ENCODE results near the gene NFE2L2. TPM values are rescaled to one million over a fixed set of nuclear protein-coding genes. Genes with fewer than 3 reads are reported as not detected.

The NFE2L2 gene
- total RNA-seq, 2 donors from 2014 or later: 98.6 to 126 TPM

DNA sequence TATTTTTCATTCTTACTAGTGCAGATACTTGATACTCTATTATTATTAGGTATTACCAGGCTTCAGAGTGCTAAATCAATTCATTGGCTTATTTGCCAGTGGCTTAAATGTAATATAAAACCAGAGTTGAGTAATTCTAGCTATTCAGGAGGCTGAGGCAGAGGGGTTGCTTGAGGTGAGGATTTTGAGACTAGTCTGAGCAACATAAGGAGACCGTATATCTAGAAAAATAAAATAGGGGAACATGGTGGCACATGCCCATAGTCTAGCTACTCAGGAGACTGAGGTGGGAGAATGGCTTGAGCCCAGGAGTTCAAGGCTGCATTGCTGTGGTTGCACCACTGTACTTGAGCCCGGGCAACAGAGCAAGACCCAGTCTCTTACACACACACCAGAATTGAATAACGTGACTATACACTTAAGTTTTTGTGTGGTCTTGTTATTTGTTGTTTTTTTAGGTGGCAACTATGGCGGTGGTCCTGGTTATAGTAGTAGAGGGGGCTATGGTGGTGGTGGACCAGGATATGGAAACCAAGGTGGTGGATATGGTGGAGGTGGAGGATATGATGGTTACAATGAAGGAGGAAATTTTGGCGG lies 47.2 kb downstream of the NFE2L2 start:
- WGBS: 86% methylated on average over 5 of the region's 5 CpGs
- H3K4me1 ChIP-seq (replicated peaks): peaks cover 12% of the 10 kb centered on the region

DNA sequence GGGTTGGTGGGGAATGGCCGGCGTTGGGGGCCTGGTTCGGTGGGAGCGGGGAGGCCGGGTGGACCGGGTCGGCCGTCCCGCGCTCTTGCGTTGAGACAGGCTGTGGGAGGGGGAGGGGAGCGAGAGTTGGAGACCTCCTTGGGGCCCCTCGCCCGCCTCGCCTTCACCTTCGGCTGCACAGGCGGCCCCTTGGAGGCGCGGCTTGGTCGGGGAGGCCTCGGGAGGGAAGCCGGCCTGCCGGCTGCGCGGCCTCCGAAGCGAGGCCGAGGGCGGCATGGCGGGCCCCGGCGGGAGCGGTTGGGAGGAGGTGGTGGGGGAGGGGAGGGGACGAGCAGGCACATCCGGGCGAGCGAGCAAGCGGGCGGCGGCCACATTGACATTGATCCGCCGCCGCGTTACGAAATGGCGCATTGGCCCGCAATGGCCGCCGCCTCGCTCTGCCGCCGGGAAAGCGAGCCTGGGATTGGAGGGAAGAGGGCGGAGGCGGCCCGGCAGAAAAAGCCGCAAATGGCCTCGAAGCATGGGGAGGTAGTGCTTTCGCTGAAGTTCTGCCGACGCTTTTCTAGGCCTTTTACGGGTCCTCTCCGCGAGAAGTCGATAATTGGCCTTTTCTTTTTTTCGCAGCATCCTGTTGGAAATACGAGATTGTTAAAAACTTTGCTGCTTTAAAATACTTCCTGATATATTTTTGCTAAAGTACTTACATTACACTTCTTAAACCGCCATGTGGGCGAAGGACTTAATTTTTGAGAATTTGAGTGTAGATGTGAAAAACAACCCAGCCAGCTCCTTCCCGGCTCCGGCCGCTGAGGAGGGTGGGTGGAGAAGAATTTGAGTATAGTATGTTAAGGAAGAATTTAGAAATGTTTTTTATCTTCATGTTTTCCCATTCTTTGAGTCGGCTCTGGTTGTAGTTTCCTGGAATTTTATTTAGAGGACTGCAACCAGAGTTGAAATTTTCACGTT lies 51.4 kb downstream of the NFE2L2 start:
- under 1% methylated on average over 74 of the region's 74 CpGs for WGBS
- peaks cover 12% of the 10 kb centered on the region for H3K4me1 ChIP-seq (replicated peaks)

More for the DNA sequence above, 47.2 kb downstream of the NFE2L2 start:
- Histone ChIP-seq H3K36me3 (peaks cover 3 to 10% of the 10 kb centered on the region in 2 donors), H3K4me3 (no peak overlapping the region), H3K27me3 (replicated peaks; ENCODE audit: insufficient read depth) (no peaks in the 10 kb centered on the region), H3K27ac (no peak overlapping the region), H3K9me3 (no peaks in the 10 kb centered on the region)
- TF ChIP-seq, protein P1, sequence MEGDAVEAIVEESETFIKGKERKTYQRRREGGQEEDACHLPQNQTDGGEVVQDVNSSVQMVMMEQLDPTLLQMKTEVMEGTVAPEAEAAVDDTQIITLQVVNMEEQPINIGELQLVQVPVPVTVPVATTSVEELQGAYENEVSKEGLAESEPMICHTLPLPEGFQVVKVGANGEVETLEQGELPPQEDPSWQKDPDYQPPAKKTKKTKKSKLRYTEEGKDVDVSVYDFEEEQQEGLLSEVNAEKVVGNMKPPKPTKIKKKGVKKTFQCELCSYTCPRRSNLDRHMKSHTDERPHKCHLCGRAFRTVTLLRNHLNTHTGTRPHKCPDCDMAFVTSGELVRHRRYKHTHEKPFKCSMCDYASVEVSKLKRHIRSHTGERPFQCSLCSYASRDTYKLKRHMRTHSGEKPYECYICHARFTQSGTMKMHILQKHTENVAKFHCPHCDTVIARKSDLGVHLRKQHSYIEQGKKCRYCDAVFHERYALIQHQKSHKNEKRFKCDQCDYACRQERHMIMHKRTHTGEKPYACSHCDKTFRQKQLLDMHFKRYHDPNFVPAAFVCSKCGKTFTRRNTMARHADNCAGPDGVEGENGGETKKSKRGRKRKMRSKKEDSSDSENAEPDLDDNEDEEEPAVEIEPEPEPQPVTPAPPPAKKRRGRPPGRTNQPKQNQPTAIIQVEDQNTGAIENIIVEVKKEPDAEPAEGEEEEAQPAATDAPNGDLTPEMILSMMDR (IDR thresholded peaks at IDR 0.05): no peak
- TF ChIP-seq POLR2A (IDR thresholded peaks at IDR 0.05): no peak
- no peak for TF ChIP-seq POLR2AphosphoS5 (IDR thresholded peaks at IDR 0.05)
- intact Hi-C loops (cut with DNase I): no loop called here
- no peak for DNase-seq (ENCODE audit: low spot score)

DNA sequence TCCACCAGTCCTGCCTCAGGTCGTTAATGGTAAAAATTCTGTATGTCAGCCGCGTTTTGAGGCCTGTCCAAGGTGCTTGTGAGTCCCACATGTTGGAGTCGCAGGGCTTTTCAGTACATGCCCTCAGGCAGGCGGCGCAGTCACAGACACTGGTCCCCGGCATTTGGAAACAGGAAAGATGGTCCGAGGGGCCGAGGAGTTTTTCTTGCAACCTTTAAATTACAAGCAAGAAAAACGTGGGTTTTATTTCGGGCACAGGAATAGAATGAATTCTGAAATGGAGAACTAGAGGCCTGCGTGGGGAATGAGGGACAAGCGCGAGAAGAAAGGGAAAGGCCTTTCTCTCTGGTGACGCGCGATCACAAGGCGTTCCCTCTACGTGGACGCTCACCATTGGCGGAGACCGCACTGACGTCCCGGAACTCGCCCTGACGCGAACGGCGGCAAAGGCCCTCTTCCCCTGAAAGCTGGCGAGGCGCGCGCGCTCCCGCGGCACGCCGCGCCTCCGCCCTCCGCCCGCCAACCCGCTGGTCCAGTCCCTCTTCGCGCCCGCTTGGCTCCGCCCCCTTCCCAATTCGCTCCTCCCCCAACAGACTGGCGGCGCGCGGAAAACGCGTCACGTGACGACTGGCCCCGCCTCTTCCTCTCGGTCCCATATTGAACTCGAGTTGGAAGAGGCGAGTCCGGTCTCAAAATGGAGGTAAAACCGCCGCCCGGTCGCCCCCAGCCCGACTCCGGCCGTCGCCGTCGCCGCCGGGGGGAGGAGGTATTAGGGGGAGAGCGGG lies 52.2 kb downstream of the NFE2L2 start, which contains the start of gene HNRNPA3:
TSS of gene HNRNPA3 (plus strand) at position 689 of the 785 bp plus-strand sequence. CDS start at position 695, 6 bp downstream.
- Histone ChIP-seq H3K4me1 (replicated peaks) (peaks cover 9% of the 10 kb centered on the region), H3K4me3 (peak within 1 kb of the TSS; percentile 78 to 85)
- intact Hi-C loops (cut with DNase I): loop anchor here (1.0 to 5.0 kb wide), 3 partner anchors 47 to 120 kb away; no protein-coding TSS in a partner anchor

More for the DNA sequence above, 51.4 kb downstream of the NFE2L2 start:
- H3K36me3 ChIP-seq: peaks cover 2 to 5% of the 10 kb centered on the region in 2 donors
- H3K4me3 ChIP-seq: peak overlapping the region; percentile 78 to 85
- H3K27me3 ChIP-seq (replicated peaks; ENCODE audit: insufficient read depth): no peaks in the 10 kb centered on the region
- intact Hi-C loops (cut with DNase I): loop anchor here (1.0 to 5.0 kb wide), 3 partner anchors 48 to 119 kb away; no protein-coding TSS in a partner anchor
- no peaks in the 10 kb centered on the region for H3K9me3 ChIP-seq
- H3K27ac ChIP-seq: peak overlapping the region; percentile 99
- TF ChIP-seq POLR2A (IDR thresholded peaks at IDR 0.05) (peak; percentile 50), POLR2AphosphoS5 (IDR thresholded peaks at IDR 0.05) (peak; percentile 59)
- TF ChIP-seq, protein P1 (IDR thresholded peaks at IDR 0.05): peak in 2 of 4 experiments; percentile 10 to 31
- peak; percentile 91 for DNase-seq (ENCODE audit: low spot score)

DNA sequence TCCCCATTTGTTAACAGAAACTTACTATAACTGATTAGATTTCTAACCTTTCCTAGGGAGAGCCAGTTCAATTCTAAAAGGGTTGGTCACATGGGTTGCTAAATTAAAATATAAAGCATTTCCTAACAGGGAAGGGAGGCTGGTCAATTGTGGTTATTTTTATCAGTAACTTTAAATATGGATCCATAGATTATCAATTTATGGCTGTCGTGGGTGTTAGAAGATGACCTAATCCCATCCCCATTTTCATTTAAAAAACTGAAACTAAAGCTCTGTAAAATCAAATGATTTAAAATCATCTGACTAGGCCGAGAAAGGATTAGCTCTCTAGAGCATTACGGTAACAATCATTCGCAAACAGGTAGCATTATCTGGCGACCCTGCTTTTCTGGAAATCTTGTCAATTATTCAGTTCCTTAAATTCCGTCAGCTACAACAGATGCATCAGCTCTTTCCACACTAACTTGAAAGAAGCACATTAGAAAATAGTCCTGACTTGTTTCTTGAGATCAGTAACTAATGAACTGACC lies 52.9 kb downstream of the NFE2L2 start:
- 7% methylated on average over 6 of the region's 6 CpGs for WGBS
- intact Hi-C loops (cut with DNase I): loop anchor here (1.0 to 5.0 kb wide), 3 partner anchors 47 to 121 kb away; no protein-coding TSS in a partner anchor
- no peak for DNase-seq (ENCODE audit: low spot score)
- Histone ChIP-seq H3K27ac (peak overlapping the region; percentile 99), H3K27me3 (replicated peaks; ENCODE audit: insufficient read depth) (no peaks in the 10 kb centered on the region), H3K4me3 (peak overlapping the region; percentile 78 to 85), H3K9me3 (no peaks in the 10 kb centered on the region), H3K4me1 (replicated peaks) (peaks cover 7% of the 10 kb centered on the region), H3K36me3 (peaks cover 0 to 5% of the 10 kb centered on the region in 2 donors)
- TF ChIP-seq, protein P1 (IDR thresholded peaks at IDR 0.05): no peak
- TF ChIP-seq POLR2A (IDR thresholded peaks at IDR 0.05): no peak
- no peak for TF ChIP-seq POLR2AphosphoS5 (IDR thresholded peaks at IDR 0.05)

More for the DNA sequence above, 52.2 kb downstream of the NFE2L2 start, which contains the start of gene HNRNPA3:
- TF ChIP-seq, protein P1 (IDR thresholded peaks at IDR 0.05): peak in 3 of 4 experiments; percentile 27 to 44 (median 32)
- TF ChIP-seq POLR2A (IDR thresholded peaks at IDR 0.05) (peak; percentile 91), POLR2AphosphoS5 (IDR thresholded peaks at IDR 0.05) (peak; percentile 93)
- peaks cover 0 to 5% of the 10 kb centered on the region in 2 donors for H3K36me3 ChIP-seq
- peak; percentile 99 for DNase-seq (ENCODE audit: low spot score)
- H3K27ac ChIP-seq: peak within 1 kb of the TSS; percentile 99
- under 1% methylated on average over 74 of the region's 74 CpGs for WGBS
- no peaks in the 10 kb centered on the region for H3K27me3 ChIP-seq (replicated peaks; ENCODE audit: insufficient read depth)
- H3K9me3 ChIP-seq: no peaks in the 10 kb centered on the region
